ENCODE measurements around the gene SHROOM1.
A peak's percentile ranks its signal among the peaks of the same experiment; 100 is the strongest.

The SHROOM1 gene

DNA sequence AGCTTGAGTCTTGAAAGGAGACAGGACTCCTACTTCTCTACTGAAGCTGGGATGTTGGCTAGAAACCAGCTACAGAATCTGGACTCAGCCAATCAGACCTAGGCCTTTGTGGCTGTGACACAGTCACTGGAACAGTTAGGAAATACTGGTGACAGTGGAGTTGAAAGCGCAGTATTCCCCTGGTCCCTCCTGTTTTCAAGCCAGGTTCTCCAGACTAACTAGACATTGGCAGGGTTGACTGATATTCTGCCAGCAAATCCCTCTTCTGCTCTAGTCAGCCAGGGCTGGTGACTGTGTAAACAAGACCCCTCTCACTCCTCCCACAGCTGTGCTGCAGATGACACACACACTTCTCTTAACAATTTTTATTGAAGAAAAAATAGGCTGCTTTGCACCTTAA, 8.7 kb downstream of the SHROOM1 start:
- no peak for TF ChIP-seq TAF1 (IDR thresholded peaks at IDR 0.05; ENCODE audit: borderline replicate concordance, low read depth, low read length)
- no peak for TF ChIP-seq POLR2AphosphoS5 (IDR thresholded peaks at IDR 0.05; ENCODE audit: low read depth, low read length)
- no peak for TF ChIP-seq POLR2A (IDR thresholded peaks at IDR 0.05; ENCODE audit: low read depth, low read length)
- DNase-seq (ENCODE audit: insufficient read length): no peak
- no peak for FAIRE-seq

DNA sequence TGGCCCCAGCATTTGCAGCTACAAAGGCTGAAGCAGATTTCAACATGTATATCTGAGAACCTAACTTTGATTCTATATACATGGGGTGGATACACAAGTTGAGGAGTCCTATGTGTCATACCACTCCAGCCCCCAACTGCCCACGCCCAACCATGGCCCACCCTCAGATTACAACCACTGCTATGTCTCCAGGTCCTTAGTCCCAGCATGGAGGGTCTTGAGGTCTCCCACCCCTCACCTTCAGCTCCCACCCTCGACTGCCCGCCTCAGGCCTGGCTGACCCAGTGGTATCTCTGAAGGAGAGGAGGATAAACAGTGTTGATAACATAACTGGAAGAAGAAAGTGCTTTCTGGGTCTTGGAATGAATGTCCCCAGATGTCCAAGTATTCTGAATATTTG, 9.1 kb downstream of the SHROOM1 start:
- TF ChIP-seq POLR2AphosphoS5 (IDR thresholded peaks at IDR 0.05; ENCODE audit: low read depth, low read length) (no peak), TAF1 (IDR thresholded peaks at IDR 0.05; ENCODE audit: borderline replicate concordance, low read depth, low read length) (no peak), POLR2A (IDR thresholded peaks at IDR 0.05; ENCODE audit: low read depth, low read length) (no peak)
- DNase-seq (ENCODE audit: insufficient read length) (no peak), FAIRE-seq (no peak)

DNA sequence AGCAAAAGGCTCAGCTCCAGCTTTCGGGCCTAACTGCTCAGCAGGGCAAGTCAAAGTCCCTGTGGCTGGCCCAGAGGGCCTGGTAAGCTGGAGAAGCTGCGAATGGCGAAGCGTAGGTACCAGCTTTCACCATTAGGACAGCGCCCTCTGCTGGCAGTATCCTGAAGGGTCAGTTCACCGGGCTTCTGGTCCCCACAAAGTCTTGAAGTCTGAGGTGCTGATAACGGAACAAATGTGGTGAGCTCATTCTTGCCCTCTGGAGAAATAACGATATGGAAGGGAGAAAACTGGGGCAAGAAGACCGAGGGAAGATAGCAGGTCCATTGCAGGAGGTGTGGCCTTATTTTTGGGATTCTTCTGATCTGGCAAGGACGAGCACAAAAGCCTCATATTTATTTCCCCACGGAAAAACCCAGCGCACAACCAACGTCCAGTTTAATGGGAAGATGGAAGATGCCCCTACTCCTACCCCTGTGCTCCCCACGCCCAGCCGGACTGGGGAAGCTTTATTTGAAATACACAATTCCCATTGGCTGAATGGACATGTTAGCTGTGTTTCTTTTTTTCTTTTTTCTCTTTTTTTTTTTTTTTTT, 10.2 kb downstream of the SHROOM1 start:
- peak; percentile 93 for FAIRE-seq
- DNase-seq (ENCODE audit: insufficient read length): peak; percentile 90
- TF ChIP-seq POLR2A (IDR thresholded peaks at IDR 0.05; ENCODE audit: low read depth, low read length): no peak
- TF ChIP-seq POLR2AphosphoS5 (IDR thresholded peaks at IDR 0.05; ENCODE audit: low read depth, low read length): no peak
- no peak for TF ChIP-seq TAF1 (IDR thresholded peaks at IDR 0.05; ENCODE audit: borderline replicate concordance, low read depth, low read length)

- FAIRE-seq (peak; percentile 78), DNase-seq (ENCODE audit: insufficient read length) (no peak)
- TF ChIP-seq TAF1 (IDR thresholded peaks at IDR 0.05; ENCODE audit: borderline replicate concordance, low read depth, low read length) (no peak), POLR2AphosphoS5 (IDR thresholded peaks at IDR 0.05; ENCODE audit: low read depth, low read length) (no peak), POLR2A (IDR thresholded peaks at IDR 0.05; ENCODE audit: low read depth, low read length) (no peak)
Measured at GRCh38 chr5:132819468-132819867, 11.0 kb downstream of the SHROOM1 start.

- DNase-seq (ENCODE audit: insufficient read length) (no peak), FAIRE-seq (no peak)
- TF ChIP-seq POLR2AphosphoS5 (IDR thresholded peaks at IDR 0.05; ENCODE audit: low read depth, low read length) (no peak), TAF1 (IDR thresholded peaks at IDR 0.05; ENCODE audit: borderline replicate concordance, low read depth, low read length) (no peak), POLR2A (IDR thresholded peaks at IDR 0.05; ENCODE audit: low read depth, low read length) (no peak)
Measured at GRCh38 chr5:132817011-132817410, 13.4 kb downstream of the SHROOM1 start.

DNA sequence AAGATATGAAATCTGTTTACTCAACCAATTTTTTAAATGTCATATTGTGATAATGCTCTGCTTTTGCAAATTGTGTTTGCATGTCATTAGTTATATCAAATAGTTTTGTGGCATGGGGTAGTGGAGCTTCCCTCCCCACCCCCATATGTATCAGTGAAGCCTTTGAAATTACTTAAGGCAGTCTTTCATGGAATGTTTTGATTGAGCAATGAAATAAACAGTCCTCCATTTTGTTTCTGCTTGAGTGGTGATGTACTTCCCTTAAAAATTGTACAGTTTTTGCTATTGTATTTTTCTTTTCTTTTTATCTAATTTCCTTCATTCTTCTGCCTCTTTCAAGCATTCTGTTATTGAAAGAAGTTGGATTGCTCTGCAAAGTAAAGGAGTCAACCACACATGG, 13.9 kb downstream of the SHROOM1 start:
- DNase-seq (ENCODE audit: insufficient read length) (no peak), FAIRE-seq (no peak)
- TF ChIP-seq POLR2AphosphoS5 (IDR thresholded peaks at IDR 0.05; ENCODE audit: low read depth, low read length) (no peak), POLR2A (IDR thresholded peaks at IDR 0.05; ENCODE audit: low read depth, low read length) (no peak), TAF1 (IDR thresholded peaks at IDR 0.05; ENCODE audit: borderline replicate concordance, low read depth, low read length) (no peak)

- TF ChIP-seq POLR2AphosphoS5 (IDR thresholded peaks at IDR 0.05; ENCODE audit: low read depth, low read length): no peak
- TF ChIP-seq TAF1 (IDR thresholded peaks at IDR 0.05; ENCODE audit: borderline replicate concordance, low read depth, low read length): no peak
- TF ChIP-seq POLR2A (IDR thresholded peaks at IDR 0.05; ENCODE audit: low read depth, low read length): no peak
- FAIRE-seq (no peak), DNase-seq (ENCODE audit: insufficient read length) (no peak)
Measured at GRCh38 chr5:132816083-132816482, 14.4 kb downstream of the SHROOM1 start.

DNA sequence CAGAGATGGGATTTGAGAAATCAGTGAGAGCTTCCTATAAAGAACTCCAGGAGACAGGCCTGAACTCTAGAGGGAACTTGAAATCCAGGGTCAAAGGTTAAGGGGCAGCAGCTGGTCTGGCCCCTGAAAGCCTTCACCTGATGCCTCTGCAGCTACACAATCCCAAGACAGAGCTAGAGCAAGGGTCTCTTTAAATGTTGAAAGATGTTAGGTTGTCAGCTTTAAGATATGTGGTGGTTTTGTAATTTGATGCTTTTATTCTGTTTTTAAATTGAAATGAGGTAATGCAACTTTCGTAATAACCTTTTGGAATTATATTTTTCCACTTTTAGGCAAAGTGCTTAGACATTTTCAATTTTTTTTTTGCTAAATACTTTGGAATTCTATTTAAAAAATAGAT, 15.0 kb downstream of the SHROOM1 start:
- no peak for FAIRE-seq
- TF ChIP-seq POLR2AphosphoS5 (IDR thresholded peaks at IDR 0.05; ENCODE audit: low read depth, low read length): no peak
- no peak for TF ChIP-seq TAF1 (IDR thresholded peaks at IDR 0.05; ENCODE audit: borderline replicate concordance, low read depth, low read length)
- no peak for TF ChIP-seq POLR2A (IDR thresholded peaks at IDR 0.05; ENCODE audit: low read depth, low read length)
- no peak for DNase-seq (ENCODE audit: insufficient read length)

GRCh38 chr5:132814503-132815294, 15.7 kb downstream of the SHROOM1 start:
- FAIRE-seq: no peak
- DNase-seq (ENCODE audit: insufficient read length): no peak
- TF ChIP-seq POLR2AphosphoS5 (IDR thresholded peaks at IDR 0.05; ENCODE audit: low read depth, low read length) (no peak), TAF1 (IDR thresholded peaks at IDR 0.05; ENCODE audit: borderline replicate concordance, low read depth, low read length) (no peak), POLR2A (IDR thresholded peaks at IDR 0.05; ENCODE audit: low read depth, low read length) (no peak)

DNA sequence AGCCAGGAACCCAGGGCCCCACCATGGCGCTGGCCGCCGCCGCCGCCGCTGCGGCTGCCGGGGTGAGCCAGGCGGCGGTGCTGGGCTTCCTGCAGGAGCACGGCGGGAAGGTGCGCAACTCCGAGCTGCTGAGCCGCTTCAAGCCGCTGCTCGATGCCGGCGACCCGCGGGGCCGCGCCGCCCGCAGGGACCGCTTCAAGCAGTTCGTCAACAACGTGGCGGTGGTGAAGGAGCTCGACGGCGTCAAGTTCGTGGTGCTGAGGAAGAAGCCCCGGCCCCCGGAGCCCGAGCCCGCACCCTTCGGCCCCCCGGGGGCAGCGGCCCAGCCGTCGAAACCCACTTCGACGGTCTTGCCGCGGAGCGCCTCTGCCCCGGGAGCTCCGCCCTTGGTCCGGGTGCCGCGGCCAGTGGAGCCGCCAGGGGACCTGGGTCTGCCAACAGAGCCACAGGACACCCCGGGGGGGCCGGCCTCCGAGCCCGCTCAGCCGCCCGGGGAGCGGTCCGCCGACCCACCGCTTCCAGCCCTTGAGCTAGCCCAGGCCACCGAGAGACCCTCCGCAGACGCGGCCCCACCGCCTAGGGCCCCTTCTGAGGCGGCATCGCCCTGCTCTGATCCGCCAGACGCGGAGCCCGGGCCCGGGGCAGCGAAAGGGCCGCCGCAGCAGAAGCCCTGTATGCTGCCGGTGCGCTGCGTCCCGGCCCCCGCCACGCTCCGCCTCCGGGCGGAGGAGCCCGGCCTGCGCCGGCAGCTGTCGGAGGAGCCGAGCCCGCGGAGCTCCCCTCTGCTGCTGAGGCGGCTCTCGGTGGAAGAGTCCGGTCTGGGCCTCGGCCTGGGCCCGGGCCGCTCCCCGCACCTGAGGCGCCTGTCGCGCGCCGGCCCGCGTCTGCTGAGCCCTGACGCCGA, 16.6 kb downstream of the SHROOM1 start:
- TF ChIP-seq TAF1 (IDR thresholded peaks at IDR 0.05; ENCODE audit: borderline replicate concordance, low read depth, low read length) (no peak), POLR2A (IDR thresholded peaks at IDR 0.05; ENCODE audit: low read depth, low read length) (no peak), POLR2AphosphoS5 (IDR thresholded peaks at IDR 0.05; ENCODE audit: low read depth, low read length) (no peak)
- DNase-seq (ENCODE audit: insufficient read length): peak; percentile 66
- FAIRE-seq: no peak
